Measurements from ENCODE around the gene TRAK2.
"Not testable (repeated sequence)": the region's sequence is repeated elsewhere in the genome, so short reads cannot be mapped to it uniquely, and the experiment has no call there.

Gene TRAK2

GRCh38 chr2:201447086-201447485 is 4.2 kb downstream of the TRAK2 start:
- peaks cover 7% of the 10 kb centered on the region for H3K4me1 ChIP-seq
- H3K4me3 ChIP-seq (ENCODE audit: low read depth, low read length) = no peak overlapping the region
- TF ChIP-seq CTCF (IDR thresholded peaks at IDR 0.05; ENCODE audit: low read depth, low read length) = no peak
- H3K9me3 ChIP-seq = no peaks in the 10 kb centered on the region
- no peaks in the 10 kb centered on the region for H3K27me3 ChIP-seq
- H3K36me3 ChIP-seq = peaks cover 4% of the 10 kb centered on the region; the same call in 1 of the 2 replicates
- no peak for DNase-seq

GRCh38 chr2:201444746-201445465 is 6.4 kb downstream of the TRAK2 start:
- no peak for DNase-seq
- Histone ChIP-seq H3K27me3 (no peaks in the 10 kb centered on the region), H3K36me3 (peaks cover 4% of the 10 kb centered on the region; the same call in 1 of the 2 replicates), H3K4me1 (peaks cover 14% of the 10 kb centered on the region), H3K4me3 (ENCODE audit: low read depth, low read length) (no peak overlapping the region), H3K9me3 (no peaks in the 10 kb centered on the region)
- TF ChIP-seq CTCF (IDR thresholded peaks at IDR 0.05; ENCODE audit: low read depth, low read length) = no peak

GRCh38 chr2:201441409-201441808 is 9.8 kb downstream of the TRAK2 start:
- H3K27me3 ChIP-seq = no peaks in the 10 kb centered on the region
- peaks cover 13% of the 10 kb centered on the region for H3K4me1 ChIP-seq
- no peak overlapping the region for H3K4me3 ChIP-seq (ENCODE audit: low read depth, low read length)
- DNase-seq = no peak
- TF ChIP-seq CTCF (IDR thresholded peaks at IDR 0.05; ENCODE audit: low read depth, low read length) = no peak
- H3K9me3 ChIP-seq = no peaks in the 10 kb centered on the region
- H3K36me3 ChIP-seq = no peaks in the 10 kb centered on the region

- Histone ChIP-seq H3K4me1 (peaks cover 12% of the 10 kb centered on the region), H3K27me3 (no peaks in the 10 kb centered on the region), H3K4me3 (ENCODE audit: low read depth, low read length) (no peak overlapping the region), H3K36me3 (no peaks in the 10 kb centered on the region), H3K9me3 (no peaks in the 10 kb centered on the region)
- DNase-seq = peak; percentile 63
- TF ChIP-seq CTCF (IDR thresholded peaks at IDR 0.05; ENCODE audit: low read depth, low read length) = no peak
Measured at GRCh38 chr2:201440182-201440581, 11.1 kb downstream of the TRAK2 start.

- not testable (repeated sequence) for H3K4me3 ChIP-seq (ENCODE audit: low read depth, low read length); H3K27me3 ChIP-seq; H3K36me3 ChIP-seq; DNase-seq; H3K9me3 ChIP-seq
- peaks cover 12% of the 10 kb centered on the region for H3K4me1 ChIP-seq
Measured at GRCh38 chr2:201439336-201439922, 11.8 kb downstream of the TRAK2 start.

GRCh38 chr2:201436141-201436540 is 15.1 kb downstream of the TRAK2 start:
- H3K9me3 ChIP-seq = no peaks in the 10 kb centered on the region
- peaks cover 21% of the 10 kb centered on the region for H3K4me1 ChIP-seq
- TF ChIP-seq CTCF (IDR thresholded peaks at IDR 0.05; ENCODE audit: low read depth, low read length) = no peak
- no peaks in the 10 kb centered on the region for H3K27me3 ChIP-seq
- no peaks in the 10 kb centered on the region for H3K36me3 ChIP-seq
- DNase-seq = no peak
- H3K4me3 ChIP-seq (ENCODE audit: low read depth, low read length) = no peak overlapping the region

Data from BE2C (cell line).